Measurements from ENCODE around the gene ARID3A.

The ARID3A gene

DNA sequence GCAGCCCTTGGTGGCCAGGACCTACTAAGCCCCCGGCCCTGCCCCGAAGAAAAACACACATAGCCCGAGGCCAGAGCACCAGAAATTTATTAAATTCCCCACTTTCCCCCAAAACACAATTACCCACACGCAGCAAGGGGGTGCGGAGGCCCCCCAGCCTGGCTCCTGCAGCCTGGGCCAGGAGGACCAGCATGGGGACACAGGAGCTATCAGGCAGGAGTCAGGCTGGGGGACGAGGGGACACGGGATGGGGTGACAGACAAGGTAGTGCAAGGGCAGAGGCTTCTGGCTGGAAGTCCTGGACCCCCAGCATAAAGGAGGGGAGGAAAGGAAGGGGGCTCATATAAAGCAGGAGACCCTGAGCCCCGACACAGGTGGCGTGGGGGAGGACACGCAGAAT lies 29.4 kb upstream of the ARID3A start:
- no peak overlapping the region for H3K9ac ChIP-seq (ENCODE audit: low read depth, low read length)
- H3K4me3 ChIP-seq (ENCODE audit: low read length) = no peak overlapping the region
- H3K9me3 ChIP-seq (replicated peaks; ENCODE audit: low read length) = no peaks in the 10 kb centered on the region
- H3K4me2 ChIP-seq (ENCODE audit: low read length) = no peak overlapping the region
- H3K4me1 ChIP-seq (ENCODE audit: control insufficient read depth, insufficient read depth, low read length) = no peaks in the 10 kb centered on the region
- no peaks in the 10 kb centered on the region for H3K27me3 ChIP-seq (ENCODE audit: control insufficient read depth, insufficient read depth, low read length)
- peaks cover 26% of the 10 kb centered on the region for H3K36me3 ChIP-seq (ENCODE audit: insufficient read depth, low read length)

DNA sequence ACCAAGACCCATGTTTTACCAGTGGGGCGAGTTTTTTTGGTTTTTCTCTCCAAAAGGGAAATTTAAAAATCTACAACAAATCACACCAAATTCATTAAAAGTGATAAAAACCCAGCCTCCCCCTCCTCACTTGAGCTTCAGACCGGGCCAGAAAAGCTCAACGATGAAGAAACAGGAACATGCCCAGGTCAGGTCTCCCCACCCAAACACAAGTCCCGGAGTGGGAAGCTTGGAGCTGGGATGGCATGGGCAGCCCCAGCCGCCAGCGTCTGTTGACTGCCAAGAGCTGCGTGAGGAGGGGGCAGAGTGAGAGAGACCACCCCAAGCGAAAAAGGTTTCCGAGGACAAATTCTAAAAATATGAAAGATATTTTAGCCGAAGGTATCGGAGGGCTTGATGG lies 28.8 kb upstream of the ARID3A start:
- Histone ChIP-seq H3K36me3 (ENCODE audit: insufficient read depth, low read length) (peaks cover 30% of the 10 kb centered on the region), H3K4me3 (ENCODE audit: low read length) (no peak overlapping the region), H3K9ac (ENCODE audit: low read depth, low read length) (no peak overlapping the region), H3K4me2 (ENCODE audit: low read length) (no peak overlapping the region), H3K27me3 (ENCODE audit: control insufficient read depth, insufficient read depth, low read length) (no peaks in the 10 kb centered on the region), H3K4me1 (ENCODE audit: control insufficient read depth, insufficient read depth, low read length) (no peaks in the 10 kb centered on the region), H3K9me3 (replicated peaks; ENCODE audit: low read length) (no peaks in the 10 kb centered on the region)

DNA sequence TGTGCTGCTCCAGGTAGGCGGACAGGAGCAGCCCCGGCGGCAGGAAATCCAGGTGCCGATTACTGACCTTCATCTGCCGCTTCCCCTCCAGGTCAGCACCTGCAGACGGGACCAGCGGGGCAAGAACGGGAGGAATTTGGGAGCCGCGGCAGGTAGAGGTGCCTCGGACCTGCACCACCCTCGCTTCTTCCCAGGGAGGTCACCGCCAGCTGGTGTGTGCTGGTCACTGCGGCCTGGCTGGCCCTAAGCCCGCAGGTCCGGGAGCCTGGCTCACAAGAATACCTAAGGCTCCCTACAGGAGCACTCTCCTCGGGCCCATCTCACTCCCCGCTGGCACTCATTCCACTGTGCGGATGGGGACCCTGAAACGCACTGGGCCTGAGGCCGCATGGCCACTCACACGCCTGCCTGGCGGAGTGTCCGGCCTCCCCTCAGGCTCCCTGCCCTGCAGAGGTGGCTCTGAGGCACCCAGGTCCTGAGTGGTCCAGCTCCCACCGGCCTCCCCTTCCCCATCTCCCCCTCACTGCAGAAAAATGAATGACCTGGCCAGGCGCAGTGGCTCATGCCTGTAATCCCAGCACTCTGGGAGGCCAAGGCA lies 28.3 kb upstream of the ARID3A start:
- H3K4me1 ChIP-seq (ENCODE audit: control insufficient read depth, insufficient read depth, low read length) = peaks cover 2% of the 10 kb centered on the region
- H3K9ac ChIP-seq (ENCODE audit: low read depth, low read length) = no peak overlapping the region
- no peaks in the 10 kb centered on the region for H3K27me3 ChIP-seq (ENCODE audit: control insufficient read depth, insufficient read depth, low read length)
- H3K36me3 ChIP-seq (ENCODE audit: insufficient read depth, low read length) = peaks cover 32% of the 10 kb centered on the region
- no peaks in the 10 kb centered on the region for H3K9me3 ChIP-seq (replicated peaks; ENCODE audit: low read length)
- H3K4me3 ChIP-seq (ENCODE audit: low read length) = no peak overlapping the region
- no peak overlapping the region for H3K4me2 ChIP-seq (ENCODE audit: low read length)

DNA sequence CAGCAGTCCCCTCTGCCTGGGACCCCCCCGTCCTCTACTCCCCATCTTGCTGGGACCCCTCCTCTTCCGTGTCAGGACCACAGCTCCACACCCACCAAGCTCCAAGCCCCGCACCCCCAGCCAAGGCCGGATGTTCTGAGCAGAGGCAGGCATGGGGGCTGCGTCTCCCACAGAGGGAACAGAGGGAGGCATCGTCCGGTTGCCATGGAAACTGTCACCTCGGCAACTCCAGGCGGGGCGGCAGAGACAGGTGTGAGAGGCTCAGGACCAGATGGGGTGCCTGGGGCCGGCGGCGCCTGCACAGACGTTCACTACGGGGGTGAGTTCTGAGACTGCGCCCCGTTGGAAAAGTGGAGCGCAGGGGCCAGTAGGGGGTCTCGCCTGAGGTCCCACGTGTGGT lies 27.2 kb upstream of the ARID3A start:
- Histone ChIP-seq H3K4me3 (ENCODE audit: low read length) (no peak overlapping the region), H3K4me2 (ENCODE audit: low read length) (no peak overlapping the region), H3K36me3 (ENCODE audit: insufficient read depth, low read length) (peaks cover 32% of the 10 kb centered on the region)

DNA sequence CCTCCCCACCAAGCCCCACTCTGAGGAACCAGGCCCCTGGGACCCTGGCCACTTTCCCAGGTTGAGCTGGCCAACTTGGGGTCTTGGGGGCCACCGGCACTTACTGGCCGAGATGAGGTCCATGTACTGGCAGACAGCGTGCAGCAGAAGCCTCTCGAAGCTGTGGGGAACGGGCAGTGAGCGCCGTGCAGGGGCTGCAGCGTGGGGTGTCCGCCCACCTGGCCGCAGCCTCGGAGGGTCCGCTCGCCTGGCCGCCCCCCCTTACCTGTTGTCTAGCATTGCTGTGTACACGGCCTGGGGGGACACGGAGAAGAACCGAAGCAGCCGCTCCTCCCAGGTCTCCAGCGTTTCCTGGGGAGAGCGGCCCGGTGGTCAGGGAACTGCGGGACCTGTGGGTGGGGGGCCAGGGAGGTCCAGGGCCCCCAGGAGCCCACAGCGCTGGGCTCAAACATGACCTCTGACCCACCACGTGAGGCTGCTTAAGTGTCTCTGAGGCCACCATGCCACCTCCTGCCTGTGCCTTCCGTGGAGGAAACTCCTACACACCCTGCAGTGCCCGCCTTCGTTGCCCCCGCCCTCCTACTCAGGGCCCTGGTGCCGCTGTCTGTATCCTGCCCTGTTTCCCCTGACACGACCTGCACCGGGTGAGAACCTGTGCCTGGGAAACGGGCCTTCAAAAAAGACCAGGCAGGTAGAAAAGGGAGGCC lies 26.3 kb upstream of the ARID3A start:
- Histone ChIP-seq H3K36me3 (ENCODE audit: insufficient read depth, low read length) (peaks cover 32% of the 10 kb centered on the region), H3K4me1 (ENCODE audit: control insufficient read depth, insufficient read depth, low read length) (peaks cover 12% of the 10 kb centered on the region), H3K4me2 (ENCODE audit: low read length) (no peak overlapping the region), H3K27me3 (ENCODE audit: control insufficient read depth, insufficient read depth, low read length) (no peaks in the 10 kb centered on the region), H3K9ac (ENCODE audit: low read depth, low read length) (no peak overlapping the region), H3K9me3 (replicated peaks; ENCODE audit: low read length) (no peaks in the 10 kb centered on the region), H3K4me3 (ENCODE audit: low read length) (no peak overlapping the region)

More for the DNA sequence above, 27.2 kb upstream of the ARID3A start:
- no peaks in the 10 kb centered on the region for H3K27me3 ChIP-seq (ENCODE audit: control insufficient read depth, insufficient read depth, low read length)
- peaks cover 12% of the 10 kb centered on the region for H3K4me1 ChIP-seq (ENCODE audit: control insufficient read depth, insufficient read depth, low read length)
- H3K9ac ChIP-seq (ENCODE audit: low read depth, low read length) = no peak overlapping the region
- H3K9me3 ChIP-seq (replicated peaks; ENCODE audit: low read length) = no peaks in the 10 kb centered on the region

DNA sequence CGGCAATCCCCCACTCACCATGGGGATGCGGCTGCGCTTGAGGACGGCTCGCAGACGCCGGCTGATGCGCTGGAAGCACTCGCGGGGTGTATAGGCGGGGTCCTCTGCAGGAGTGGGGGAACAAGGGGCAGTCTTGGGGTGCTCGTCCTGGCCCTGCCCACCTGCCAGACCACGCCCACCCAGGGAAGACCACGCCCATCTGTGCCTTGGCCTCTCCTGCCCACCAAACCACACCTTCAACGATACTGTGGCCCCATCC lies 25.9 kb upstream of the ARID3A start:
- H3K4me2 ChIP-seq (ENCODE audit: low read length) = no peak overlapping the region
- H3K9me3 ChIP-seq (replicated peaks; ENCODE audit: low read length) = no peaks in the 10 kb centered on the region
- peaks cover 12% of the 10 kb centered on the region for H3K4me1 ChIP-seq (ENCODE audit: control insufficient read depth, insufficient read depth, low read length)
- H3K36me3 ChIP-seq (ENCODE audit: insufficient read depth, low read length) = peaks cover 32% of the 10 kb centered on the region
- no peaks in the 10 kb centered on the region for H3K27me3 ChIP-seq (ENCODE audit: control insufficient read depth, insufficient read depth, low read length)
- H3K9ac ChIP-seq (ENCODE audit: low read depth, low read length) = no peak overlapping the region
- no peak overlapping the region for H3K4me3 ChIP-seq (ENCODE audit: low read length)

DNA sequence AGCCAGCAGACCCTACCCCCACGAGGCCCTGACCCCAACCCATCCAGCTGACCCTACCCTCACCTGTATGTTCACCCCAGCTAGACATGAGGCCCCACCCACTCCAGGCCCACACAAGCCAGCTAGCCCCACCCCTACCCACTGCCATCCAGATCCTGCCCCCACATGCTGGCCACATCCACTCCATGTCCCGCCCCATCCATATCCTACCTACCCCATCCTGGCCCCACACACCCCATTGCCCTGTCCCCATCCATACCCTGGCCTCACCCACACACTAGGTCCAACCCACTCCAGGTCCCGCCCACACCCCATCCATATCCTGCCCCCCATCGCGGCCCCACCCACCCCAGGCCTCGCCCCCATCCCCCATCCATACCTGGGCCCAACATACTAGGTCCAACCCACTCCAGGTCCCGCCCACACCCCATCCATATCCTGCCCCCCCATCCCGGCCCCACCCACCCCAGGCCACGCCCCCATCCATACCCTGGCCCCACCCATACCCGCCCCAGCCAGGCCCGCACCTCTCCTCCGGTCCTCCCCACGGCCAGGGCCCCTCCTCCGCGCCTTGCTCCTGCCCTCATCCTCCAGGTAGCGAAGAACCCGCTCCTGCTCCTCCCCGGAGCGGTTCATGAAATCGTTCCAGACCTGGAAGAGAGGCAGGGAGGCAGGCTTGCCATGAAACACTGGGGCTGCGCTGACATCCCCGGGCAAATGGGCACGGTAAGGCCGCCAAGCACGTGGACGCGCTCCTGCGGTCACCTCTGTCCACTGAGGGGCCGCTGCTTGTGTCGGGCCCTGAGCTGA lies 25.3 kb upstream of the ARID3A start:
- peaks cover 32% of the 10 kb centered on the region for H3K36me3 ChIP-seq (ENCODE audit: insufficient read depth, low read length)
- H3K4me1 ChIP-seq (ENCODE audit: control insufficient read depth, insufficient read depth, low read length) = peaks cover 12% of the 10 kb centered on the region
- no peak overlapping the region for H3K9ac ChIP-seq (ENCODE audit: low read depth, low read length)
- H3K4me2 ChIP-seq (ENCODE audit: low read length) = no peak overlapping the region
- no peaks in the 10 kb centered on the region for H3K9me3 ChIP-seq (replicated peaks; ENCODE audit: low read length)
- no peaks in the 10 kb centered on the region for H3K27me3 ChIP-seq (ENCODE audit: control insufficient read depth, insufficient read depth, low read length)
- H3K4me3 ChIP-seq (ENCODE audit: low read length) = no peak overlapping the region

DNA sequence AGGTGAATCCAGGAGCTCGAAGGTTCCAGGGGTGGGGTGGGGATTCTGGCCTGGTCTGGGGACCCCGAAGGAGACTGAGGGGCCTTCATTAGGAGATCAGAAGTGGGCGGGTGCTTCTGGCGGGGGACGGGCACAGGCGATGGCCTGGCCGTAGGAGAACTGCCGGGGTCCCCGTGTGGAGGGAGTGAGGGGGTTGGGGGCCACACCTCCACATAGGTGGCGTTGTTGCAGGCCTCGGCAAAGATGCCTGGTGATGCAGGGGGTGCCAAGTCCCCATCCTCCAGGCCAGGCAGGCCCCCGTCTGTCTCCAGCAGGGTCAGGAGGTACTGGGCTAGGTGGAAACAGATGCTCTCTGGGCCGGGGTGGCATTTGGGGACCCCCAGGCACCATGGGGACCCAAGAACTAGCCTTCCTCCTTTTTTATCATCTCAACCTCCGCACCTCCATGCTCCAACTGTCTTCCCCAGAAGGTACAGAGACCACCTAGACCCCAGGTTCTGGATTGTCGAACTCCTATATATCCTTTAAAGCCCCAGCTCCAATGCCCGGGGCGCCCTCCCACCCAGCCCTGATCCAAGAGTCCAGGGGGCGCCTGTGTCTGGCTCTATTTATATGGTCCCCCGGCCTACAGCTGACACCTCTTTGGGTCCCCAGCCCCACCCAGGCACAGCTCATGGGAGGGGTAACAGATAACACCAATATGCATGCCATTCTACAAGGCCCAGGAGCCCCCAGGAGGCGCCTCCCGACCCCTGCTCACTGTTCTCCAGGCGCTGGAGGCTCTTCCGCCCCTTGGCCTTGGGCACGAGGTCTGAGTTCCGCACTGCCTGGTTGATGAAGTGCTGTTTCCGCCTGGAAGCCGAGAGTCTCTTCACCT lies 24.4 kb upstream of the ARID3A start:
- no peak overlapping the region for H3K9ac ChIP-seq (ENCODE audit: low read depth, low read length)

DNA sequence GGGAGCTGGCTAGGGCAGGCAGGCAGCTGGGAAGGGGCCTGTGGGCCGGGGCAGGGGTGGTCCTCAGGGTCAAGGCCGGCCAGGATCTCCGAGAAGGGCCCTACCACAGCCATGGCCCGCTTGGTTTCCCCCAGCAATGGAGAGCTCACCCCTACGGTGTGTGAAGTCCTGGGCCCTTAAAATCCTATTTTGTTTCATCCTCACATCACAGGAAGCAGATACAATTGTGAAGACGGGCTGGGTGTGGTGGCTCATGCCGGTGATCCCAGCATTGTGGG lies 23.8 kb upstream of the ARID3A start:
- H3K9ac ChIP-seq (ENCODE audit: low read depth, low read length) = no peak overlapping the region
- no peak overlapping the region for H3K4me2 ChIP-seq (ENCODE audit: low read length)
- H3K4me3 ChIP-seq (ENCODE audit: low read length) = no peak overlapping the region
- H3K4me1 ChIP-seq (ENCODE audit: control insufficient read depth, insufficient read depth, low read length) = peaks cover 12% of the 10 kb centered on the region
- peaks cover 26% of the 10 kb centered on the region for H3K36me3 ChIP-seq (ENCODE audit: insufficient read depth, low read length)
- no peaks in the 10 kb centered on the region for H3K9me3 ChIP-seq (replicated peaks; ENCODE audit: low read length)
- no peaks in the 10 kb centered on the region for H3K27me3 ChIP-seq (ENCODE audit: control insufficient read depth, insufficient read depth, low read length)

More for the DNA sequence above, 24.4 kb upstream of the ARID3A start:
- peaks cover 32% of the 10 kb centered on the region for H3K36me3 ChIP-seq (ENCODE audit: insufficient read depth, low read length)
- H3K4me3 ChIP-seq (ENCODE audit: low read length) = no peak overlapping the region
- H3K27me3 ChIP-seq (ENCODE audit: control insufficient read depth, insufficient read depth, low read length) = no peaks in the 10 kb centered on the region
- no peaks in the 10 kb centered on the region for H3K9me3 ChIP-seq (replicated peaks; ENCODE audit: low read length)
- no peak overlapping the region for H3K4me2 ChIP-seq (ENCODE audit: low read length)
- peaks cover 12% of the 10 kb centered on the region for H3K4me1 ChIP-seq (ENCODE audit: control insufficient read depth, insufficient read depth, low read length)

DNA sequence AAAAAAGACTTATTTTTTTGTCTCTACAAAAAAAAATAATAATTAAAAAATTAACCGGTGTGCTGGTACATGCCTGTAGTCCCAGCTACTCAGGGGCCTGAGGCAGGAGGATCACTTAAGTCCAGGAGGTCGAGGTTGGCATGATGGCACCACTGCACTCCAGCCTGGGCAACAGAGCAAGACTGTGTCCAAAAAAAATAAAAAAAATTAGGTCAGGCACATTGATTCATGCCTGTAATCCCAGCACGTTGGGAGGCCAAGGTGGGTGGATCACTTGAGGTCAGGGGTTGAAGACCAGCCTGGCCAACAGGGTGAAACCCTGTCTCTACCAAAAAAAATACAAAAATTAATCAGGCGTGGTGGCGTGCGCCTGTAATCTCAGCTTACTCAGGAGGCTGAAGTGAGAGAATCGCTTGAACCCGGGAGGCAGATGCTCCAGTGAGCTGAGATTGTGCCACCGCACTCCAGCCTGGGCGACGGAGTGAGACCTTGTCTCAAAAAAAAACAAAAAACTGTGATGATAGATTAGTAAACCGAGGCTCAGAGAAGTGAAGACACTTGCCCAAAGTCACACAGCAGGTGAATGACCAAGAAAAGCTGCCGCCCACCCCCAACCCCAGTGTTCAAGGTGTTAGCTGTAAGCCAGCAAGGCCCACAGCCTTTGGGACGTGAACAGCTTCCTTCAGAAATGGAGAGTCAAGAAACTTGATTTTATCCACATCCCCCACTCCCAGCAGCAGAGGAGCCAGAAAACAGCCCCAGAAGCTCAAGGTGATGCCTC lies 23.2 kb upstream of the ARID3A start:
- Histone ChIP-seq H3K9me3 (replicated peaks; ENCODE audit: low read length) (no peaks in the 10 kb centered on the region), H3K27me3 (ENCODE audit: control insufficient read depth, insufficient read depth, low read length) (no peaks in the 10 kb centered on the region), H3K4me2 (ENCODE audit: low read length) (no peak overlapping the region), H3K36me3 (ENCODE audit: insufficient read depth, low read length) (peaks cover 21% of the 10 kb centered on the region), H3K4me1 (ENCODE audit: control insufficient read depth, insufficient read depth, low read length) (peaks cover 12% of the 10 kb centered on the region), H3K9ac (ENCODE audit: low read depth, low read length) (no peak overlapping the region), H3K4me3 (ENCODE audit: low read length) (no peak overlapping the region)
